Endothelial cell of hepatic sinusoid (primary cell): ENCODE measurements around the gene PTPRG.

Experiments
- in situ Hi-C: cut with HindIII; loops from 2 replicates; pipeline ENCODE4 v1.10.0; 2017; ENCODE audit warnings: low sequenced_read_pairs

Gene PTPRG

GRCh38 chr3:61903931-61904657 is 342.7 kb downstream of the PTPRG start:
- in situ Hi-C loops, result no loop called here

DNA sequence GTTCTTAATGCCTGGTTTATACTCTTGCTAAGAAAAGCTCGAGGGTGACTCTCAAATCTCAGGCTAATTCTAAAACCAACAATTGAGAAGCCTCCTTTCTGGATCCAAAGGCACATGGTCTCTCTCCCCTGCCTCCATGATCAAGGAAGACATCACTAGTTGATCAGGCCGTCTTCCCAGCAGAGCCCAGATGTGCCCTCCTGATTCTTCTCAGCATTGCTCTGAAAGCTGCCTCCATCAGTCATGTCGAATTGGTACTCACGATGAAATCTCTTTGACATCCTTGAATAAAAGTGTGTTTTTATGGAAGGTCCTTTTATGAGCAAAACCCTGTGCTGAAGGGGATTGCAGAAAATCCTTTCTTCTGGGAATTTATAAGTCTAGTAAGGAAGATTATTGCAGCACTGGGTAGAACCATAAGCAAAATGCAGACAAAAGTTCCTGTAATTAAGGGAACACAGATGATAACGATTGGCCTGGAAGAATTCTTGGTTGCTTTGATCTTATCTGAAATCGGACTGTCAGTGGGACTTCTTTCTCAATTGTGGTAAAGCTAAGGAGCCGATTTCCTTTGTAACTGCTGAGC is 345.9 kb downstream of the PTPRG start:
- in situ Hi-C loops, result no loop called here

GRCh38 chr3:61908382-61908781 is 347.0 kb downstream of the PTPRG start:
- in situ Hi-C loops, result no loop called here

DNA sequence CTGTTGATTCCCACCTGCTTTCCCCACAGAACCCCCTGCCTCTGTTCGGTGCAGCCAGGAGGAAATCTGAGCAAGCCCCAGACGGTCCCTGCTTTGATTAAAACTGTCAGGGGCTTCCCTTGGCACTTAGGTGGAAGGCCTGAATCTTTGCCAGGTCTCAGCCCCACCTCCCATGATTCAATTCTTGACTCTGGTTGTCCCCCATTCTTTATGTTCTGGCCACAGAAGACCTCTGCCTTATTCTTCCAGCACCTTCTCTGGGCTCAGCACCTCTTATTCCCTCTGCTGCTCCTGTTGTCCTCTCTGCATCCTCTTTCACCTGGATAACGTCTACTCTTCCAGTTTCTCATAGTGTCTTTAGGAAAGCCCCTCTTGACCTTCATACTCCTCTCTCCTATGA is 349.4 kb downstream of the PTPRG start:
- in situ Hi-C loops, result no loop called here

DNA sequence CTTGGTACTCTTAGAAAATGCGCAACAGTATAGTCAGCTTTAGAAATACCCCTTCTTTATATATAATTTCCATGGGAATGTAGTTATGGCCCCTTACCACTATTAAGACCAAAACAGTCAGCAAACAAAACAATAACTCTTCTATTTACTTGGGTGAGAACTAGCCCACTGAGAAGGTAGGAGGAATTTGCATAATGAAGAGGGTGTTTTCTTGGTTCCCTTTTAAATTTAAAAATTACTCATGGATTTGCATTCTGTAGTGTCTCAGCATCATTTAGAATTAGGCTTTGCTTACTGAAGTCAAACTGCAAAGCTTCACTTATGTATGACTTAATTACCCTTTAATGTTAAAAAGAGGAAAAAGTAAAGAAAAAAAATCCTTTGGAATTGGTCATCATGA is 350.8 kb downstream of the PTPRG start:
- in situ Hi-C loops, result no loop called here

GRCh38 chr3:61913701-61914100 is 352.3 kb downstream of the PTPRG start:
- in situ Hi-C loops, result no loop called here

GRCh38 chr3:61914276-61914675 is 352.9 kb downstream of the PTPRG start:
- in situ Hi-C loops, result no loop called here

DNA sequence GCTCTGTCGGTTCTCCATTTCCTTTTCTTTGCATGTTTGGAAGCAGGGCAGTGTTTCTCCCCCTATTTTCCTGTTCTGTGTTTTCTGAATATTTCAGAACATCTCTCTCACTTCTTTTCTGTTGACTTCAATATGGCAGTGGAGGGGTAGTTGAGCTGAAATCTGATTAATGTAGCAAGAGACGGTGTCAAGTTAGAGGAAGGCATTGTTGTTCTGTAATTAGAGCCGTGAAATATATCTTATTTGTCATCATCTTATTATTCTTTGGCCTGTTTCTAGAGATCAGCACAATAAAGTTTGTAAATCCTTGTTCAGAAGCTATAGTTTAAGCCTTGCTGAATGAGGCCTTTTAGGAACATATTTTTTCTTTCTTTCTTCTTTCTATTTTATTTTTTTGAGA is 353.9 kb downstream of the PTPRG start:
- in situ Hi-C loops, result no loop called here

- in situ Hi-C loops, result no loop called here
Measured at GRCh38 chr3:61919371-61919770, 358.0 kb downstream of the PTPRG start.

- in situ Hi-C loops, result no loop called here
Measured at GRCh38 chr3:61922118-61922517, 360.7 kb downstream of the PTPRG start.

DNA sequence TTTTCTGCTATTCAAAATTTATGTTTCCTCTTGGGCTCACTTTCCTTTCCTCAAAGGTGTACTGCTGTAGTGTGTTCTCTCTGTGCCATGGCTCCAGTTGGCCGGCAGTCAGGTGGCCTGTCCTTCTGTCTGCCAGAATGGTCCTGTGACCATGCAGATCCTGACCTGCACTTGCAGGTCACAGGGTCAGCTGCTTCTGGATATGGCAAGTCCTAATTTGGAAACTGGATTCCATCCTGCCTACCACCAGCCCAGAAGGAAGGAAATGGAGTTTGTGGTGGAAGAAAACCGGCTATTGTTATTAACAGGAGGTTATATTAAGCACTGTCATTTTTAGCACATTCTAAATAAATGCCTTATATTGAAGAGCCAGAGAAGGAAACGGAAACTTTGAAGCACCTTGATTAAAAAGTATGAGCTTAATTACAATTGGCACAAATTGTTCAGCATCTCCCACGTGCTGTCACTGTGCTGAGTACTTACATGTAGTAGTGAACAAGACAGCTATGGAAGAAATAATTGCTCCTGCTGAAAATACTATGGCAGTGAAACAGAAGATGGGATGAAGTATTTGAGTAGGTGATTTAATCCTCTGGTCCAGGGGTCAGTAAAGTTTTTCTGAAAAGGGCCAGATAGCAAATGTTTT is 362.8 kb downstream of the PTPRG start:
- in situ Hi-C loops, result no loop called here

DNA sequence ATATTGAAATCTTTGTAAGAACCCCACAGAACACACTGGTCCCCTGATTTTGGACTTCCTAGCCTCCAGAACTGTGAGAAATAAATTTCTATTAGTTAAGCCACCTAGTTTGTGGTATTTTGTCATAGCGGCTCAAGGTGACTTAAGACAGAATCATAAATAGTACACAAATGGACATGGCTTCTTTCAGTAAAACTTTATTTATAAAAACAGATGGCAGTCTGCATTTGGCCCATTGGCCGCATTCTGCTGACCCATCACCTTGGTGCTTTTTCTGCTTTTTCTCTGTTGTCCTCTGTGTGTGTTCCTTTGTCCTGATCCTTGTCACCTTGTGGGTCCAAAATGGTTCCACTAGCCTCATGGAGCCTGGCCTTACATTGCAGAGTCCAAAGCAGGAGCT is 363.6 kb downstream of the PTPRG start:
- in situ Hi-C loops, result no loop called here

DNA sequence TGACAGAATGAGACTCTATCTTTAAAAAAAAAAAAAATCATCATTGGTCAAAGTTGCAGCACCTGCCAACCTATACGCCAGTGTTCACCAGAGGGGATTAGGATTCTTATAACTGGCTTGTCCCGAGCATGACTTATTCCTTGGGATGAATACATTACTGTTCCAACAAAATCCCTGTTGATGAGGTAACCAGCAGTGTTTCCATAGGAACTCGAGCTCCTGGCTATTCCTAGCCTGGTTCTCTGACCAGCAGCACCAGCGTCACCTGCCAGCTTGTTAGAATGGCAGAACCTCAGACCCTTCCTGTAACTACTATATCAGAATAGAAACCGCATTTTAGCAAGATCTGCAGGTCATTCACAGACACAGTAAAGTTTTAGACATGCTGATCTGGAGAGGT is 364.4 kb downstream of the PTPRG start:
- in situ Hi-C loops, result no loop called here

- in situ Hi-C loops, result no loop called here
Measured at GRCh38 chr3:61926923-61927322, 365.6 kb downstream of the PTPRG start.

- in situ Hi-C loops, result no loop called here
Measured at GRCh38 chr3:61927332-61927731, 366.0 kb downstream of the PTPRG start.

- in situ Hi-C loops, result no loop called here
Measured at GRCh38 chr3:61928039-61928438, 366.7 kb downstream of the PTPRG start.

GRCh38 chr3:61928776-61929314 is 367.5 kb downstream of the PTPRG start:
- in situ Hi-C loops, result no loop called here

DNA sequence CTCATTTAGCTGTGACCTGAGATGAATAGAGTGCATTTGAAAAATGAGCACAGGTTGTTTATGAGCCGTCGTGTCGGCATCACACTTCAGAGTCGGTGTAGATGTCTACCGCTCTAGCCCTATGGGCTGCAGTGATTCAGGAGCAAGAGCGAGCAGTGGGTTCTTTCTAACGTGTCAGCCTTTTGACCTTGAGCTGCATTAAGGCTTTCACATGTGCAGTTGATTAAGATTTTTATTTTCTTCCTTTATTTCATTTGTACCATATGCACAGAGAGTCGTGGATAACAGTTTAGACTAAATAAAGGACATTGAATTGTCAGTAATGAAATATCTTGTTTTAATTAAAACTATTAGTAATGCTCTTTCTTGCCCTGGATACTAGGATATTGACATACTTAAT is 368.2 kb downstream of the PTPRG start:
- in situ Hi-C loops, result no loop called here

DNA sequence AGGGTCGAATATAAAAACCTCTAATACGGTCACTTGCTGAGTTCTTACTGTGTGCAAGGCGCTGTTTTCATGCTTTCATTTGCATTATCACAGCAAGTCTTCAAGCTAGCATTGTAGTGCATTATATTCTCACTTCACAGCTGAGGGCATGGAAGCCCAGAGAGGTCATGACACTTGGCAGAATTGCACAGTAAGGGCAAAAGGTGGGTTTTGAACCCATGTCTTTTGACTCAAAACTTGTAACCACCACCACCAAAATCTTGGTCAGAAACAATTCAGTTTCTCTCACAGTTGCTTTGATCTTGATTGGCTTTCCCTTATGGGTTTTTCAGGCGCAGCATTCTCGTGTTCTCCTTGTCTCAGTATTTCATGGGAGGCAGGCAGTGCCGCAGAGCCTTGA is 371.1 kb downstream of the PTPRG start:
- in situ Hi-C loops, result no loop called here

DNA sequence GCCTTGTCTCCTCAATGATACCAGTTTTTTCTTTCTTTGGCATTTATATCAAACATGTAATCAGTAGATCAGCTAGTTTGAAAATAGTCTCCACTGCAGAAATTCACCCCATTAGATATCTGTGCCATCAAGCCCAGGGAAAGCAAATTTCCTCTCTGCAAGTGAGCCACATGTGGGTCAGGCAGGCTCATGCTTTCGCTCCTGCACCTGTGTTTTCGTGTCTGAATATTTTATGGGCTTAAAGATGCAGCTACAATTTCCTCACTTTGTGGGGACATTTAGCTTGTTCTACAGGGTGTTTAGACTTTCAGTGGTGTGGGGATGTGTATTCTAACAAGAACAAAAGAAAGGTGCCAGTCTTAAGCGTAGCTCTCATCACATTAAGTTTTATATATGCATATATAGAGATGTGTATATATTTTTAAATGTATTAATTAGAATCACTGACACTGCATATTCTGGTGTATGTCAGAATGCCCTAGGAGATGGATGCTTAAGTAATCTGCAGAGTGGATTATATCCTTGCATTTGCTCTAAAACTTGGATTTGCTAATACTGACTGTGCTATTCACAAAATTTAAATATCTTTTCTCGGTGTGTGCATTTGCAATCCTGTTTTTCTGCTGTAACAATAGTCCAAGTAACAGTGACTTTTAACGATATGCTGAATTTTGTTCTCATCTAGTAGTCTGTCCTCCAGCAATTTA is 372.6 kb downstream of the PTPRG start:
- in situ Hi-C loops, result no loop called here

GRCh38 chr3:61934505-61934871 is 373.1 kb downstream of the PTPRG start:
- in situ Hi-C loops, result no loop called here

- in situ Hi-C loops, result no loop called here
Measured at GRCh38 chr3:61935814-61936213, 374.4 kb downstream of the PTPRG start.
